Panc1 (cell line): ENCODE measurements around the gene CACNA1B. TPM values are rescaled to one million over a fixed set of nuclear protein-coding genes. Genes with fewer than 3 reads are reported as not detected.

Source experiments
- ATAC-seq: fragments of 200-7000 bp; cut with Tn5 transposase; 2 replicates; pipeline ENCODE4 v1.9.1; 2020; ENCODE audit warnings: mild to moderate bottlenecking, moderate library complexity
- BruUV-seq: library from RNA; stranded (reverse); fragments of 400-500 nt; replicated peaks from 2 replicates; lab custom pipeline; 2021; lab: Mats Ljungman, UMichigan
- CTCF ChIA-PET: fragments of 300-600 bp; sonication (Branson Sonifier 250); formaldehyde crosslinking; loops from one replicate; lab custom pipeline; 2022; ENCODE audit warnings: antibody characterized with exemption; lab: Charles Lee
- POLR2A ChIA-PET: fragments of 300-600 bp; sonication (Branson Sonifier 250); formaldehyde crosslinking; loops from one replicate; lab custom pipeline; 2022; ENCODE audit warnings: antibody characterized with exemption; lab: Charles Lee
- DNase-seq: peaks from one replicate; pipeline ENCODE4 v3.0.0-alpha.2; 2010; ENCODE audit warnings: low read depth, low spot score
- H3K27ac ChIP-seq: 2 replicates; pipeline ENCODE4 v1.5.1; 2011; ENCODE audit warnings: mild to moderate bottlenecking, low read length, inconsistent platforms
- H3K27me3 ChIP-seq: fragments of 200-500 bp; sonication (Bioruptor generic); 2 replicates; pipeline ENCODE4 v1.6.0; 2014; ENCODE audit warnings: low read length, inconsistent platforms; ENCODE audit not compliant: control insufficient read depth, insufficient read depth
- H3K36me3 ChIP-seq: fragments of 200-500 bp; sonication (Bioruptor generic); 2 replicates; pipeline ENCODE4 v1.5.1; 2014; ENCODE audit warnings: inconsistent platforms, mild to moderate bottlenecking, low read length, moderate library complexity; ENCODE audit not compliant: control insufficient read depth, insufficient read depth
- H3K4me1 ChIP-seq: 2 replicates; pipeline ENCODE4 v1.5.1; 2011; ENCODE audit warnings: inconsistent platforms, mild to moderate bottlenecking, low read length, moderate library complexity; ENCODE audit not compliant: control insufficient read depth, insufficient read depth
- H3K4me3 ChIP-seq, 2 experiments: 2 replicates each; pipeline ENCODE4 v1.5.1; 2011 to 2012; ENCODE audit warnings: low read depth in 2 of 2, low read length in 2 of 2, mild to moderate bottlenecking in 2 of 2, inconsistent platforms in 1 of 2, moderate library complexity in 1 of 2
- H3K9me3 ChIP-seq: fragments of 200-500 bp; sonication (Bioruptor generic); 2 replicates; pipeline ENCODE4 v1.5.1; 2014; ENCODE audit warnings: low read depth, mild to moderate bottlenecking, inconsistent platforms, low read length, moderate library complexity; ENCODE audit not compliant: control insufficient read depth, insufficient read depth
- CTCF ChIP-seq: fragments of 450-650 bp; IDR thresholded peaks from 2 replicates; pipeline ENCODE4 v1.5.1; 2017; ENCODE audit warnings: mild to moderate bottlenecking
- POLR2AphosphoS5 ChIP-seq: IDR thresholded peaks from 2 replicates; pipeline ENCODE4 v1.6.1; 2012; ENCODE audit warnings: mild to moderate bottlenecking, low read depth, low read length, moderate library complexity
- REST ChIP-seq, 2 experiments: IDR thresholded peaks; 2 replicates each; pipeline ENCODE4 v1.6.1; 2011 to 2012; ENCODE audit warnings: low read depth in 2 of 2, control low read depth in 1 of 2, low read length in 1 of 2, mild to moderate bottlenecking in 1 of 2, moderate library complexity in 1 of 2; ENCODE audit not compliant: insufficient read depth in 1 of 2
- SIN3A ChIP-seq: IDR thresholded peaks from 2 replicates; pipeline ENCODE4 v1.6.1; 2012; ENCODE audit warnings: low read depth, mild to moderate bottlenecking, low read length, moderate library complexity, borderline replicate concordance; ENCODE audit not compliant: insufficient read depth
- TCF7L2 ChIP-seq: IDR thresholded peaks from 2 replicates; pipeline ENCODE4 v1.6.1; 2011; ENCODE audit warnings: mild to moderate bottlenecking, low read depth, low read length, inconsistent platforms
- in situ Hi-C: cut with HindIII; loops from 2 replicates; pipeline ENCODE4 v1.10.0; 2016; ENCODE audit warnings: low sequenced_read_pairs, low pct_unique_long_range_greater_than_20kb
- intact Hi-C: fragments of 100-400 bp; cut with micrococcal nuclease; formaldehyde crosslinking; loops from one replicate; pipeline ENCODE4 v1.10.0; 2022; ENCODE audit not compliant: unreplicated experiment
- total RNA-seq: library from RNA; stranded (reverse); gene quantifications from one replicate; pipeline ENCODE4 v1.2.1, GENCODE V29; 2021; ENCODE audit not compliant: unreplicated experiment

The CACNA1B gene
- total RNA-seq, 1 experiment from 2014 or later: 0.49 TPM

- no peaks in the 10 kb centered on the region for H3K27me3 ChIP-seq
- H3K4me1 ChIP-seq: no peaks in the 10 kb centered on the region
- ATAC-seq: no peak
- no peak for DNase-seq
- intact Hi-C loops (no loop called here), in situ Hi-C loops (no loop called here)
- H3K36me3 ChIP-seq: no peaks in the 10 kb centered on the region
- BruUV-seq: no TSS peak
- TF ChIP-seq CTCF (no peak), REST (IDR thresholded peaks at IDR 0.05; ENCODE audit: insufficient read depth in 1 of 2, low read depth in 2 of 2, low read length in 1 of 2) (no peak), TCF7L2 (no peak), SIN3A (no peak), POLR2AphosphoS5 (no peak)
- H3K4me3 ChIP-seq: no peak overlapping the region
- H3K27ac ChIP-seq: no peak overlapping the region
- ChIA-PET CTCF (no interaction called here), POLR2A (no interaction called here)
- no peaks in the 10 kb centered on the region for H3K9me3 ChIP-seq
These were observed 79.3 kb downstream of the CACNA1B start for GRCh38 chr9:137956688-137957385.

- Histone ChIP-seq H3K27me3 (no peaks in the 10 kb centered on the region), H3K27ac (no peak overlapping the region), H3K4me3 (no peak overlapping the region), H3K9me3 (no peaks in the 10 kb centered on the region), H3K36me3 (no peaks in the 10 kb centered on the region), H3K4me1 (no peaks in the 10 kb centered on the region)
- BruUV-seq: no TSS peak
- ChIA-PET POLR2A (no interaction called here), CTCF (no interaction called here)
- no peak for ATAC-seq
- no peak for DNase-seq
- in situ Hi-C loops: no loop called here
- intact Hi-C loops: no loop called here
- TF ChIP-seq REST (IDR thresholded peaks at IDR 0.05; ENCODE audit: insufficient read depth in 1 of 2, low read depth in 2 of 2, low read length in 1 of 2) (no peak), CTCF (no peak), TCF7L2 (no peak), SIN3A (no peak), POLR2AphosphoS5 (no peak)
These were observed 82.2 kb downstream of the CACNA1B start for GRCh38 chr9:137959641-137960411.
